KOPT-K1 (cell line): ENCODE measurements around the gene ANKHD1.

Experiments
- H3K27ac ChIP-seq: fragments of 200-600 bp; sonication (generic); 2 replicates; pipeline ENCODE4 v1.5.1; 2016; ENCODE audit warnings: antibody characterized with exemption, mild to moderate bottlenecking, low read depth, low read length; ENCODE audit not compliant: poor library complexity, severe bottlenecking
- H3K36me3 ChIP-seq: fragments of 200-600 bp; sonication (generic); 2 replicates; pipeline ENCODE4 v1.5.1; 2017; ENCODE audit warnings: antibody characterized with exemption, mild to moderate bottlenecking, low read length, moderate library complexity; ENCODE audit not compliant: insufficient read depth
- H3K9me3 ChIP-seq: fragments of 200-600 bp; sonication (generic); 2 replicates; pipeline ENCODE4 v1.5.1; 2017; ENCODE audit warnings: antibody characterized with exemption, low read length, mild to moderate bottlenecking; ENCODE audit not compliant: insufficient read depth, poor library complexity, severe bottlenecking

ANKHD1 gene

DNA sequence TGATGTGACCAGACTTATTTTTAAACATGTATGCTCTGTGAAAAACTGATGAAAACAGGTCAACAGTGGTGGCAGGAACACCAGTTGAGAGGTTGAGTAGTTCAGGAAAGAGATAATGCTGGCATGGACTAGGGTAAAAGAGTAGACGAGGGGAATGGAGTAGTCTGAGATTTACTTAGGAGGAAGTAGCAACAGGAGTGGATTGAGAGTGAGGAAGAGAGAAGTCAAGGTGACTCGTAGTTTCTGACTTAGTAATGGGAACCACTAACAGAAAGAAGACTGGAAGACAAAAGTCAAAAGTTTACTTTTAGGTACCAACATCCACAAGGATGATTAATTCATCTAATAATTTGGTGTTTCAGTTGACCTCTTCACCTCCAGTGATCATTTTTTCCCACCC is 152.0 kb downstream of the ANKHD1 start:
- H3K27ac ChIP-seq: no peak overlapping the region
- H3K36me3 ChIP-seq: peaks cover 59% of the 10 kb centered on the region
- H3K9me3 ChIP-seq: no peaks in the 10 kb centered on the region

GRCh38 chr5:140554454-140554853 is 152.8 kb downstream of the ANKHD1 start:
- H3K27ac ChIP-seq: peak overlapping the region; percentile 25
- no peaks in the 10 kb centered on the region for H3K9me3 ChIP-seq
- peaks cover 51% of the 10 kb centered on the region for H3K36me3 ChIP-seq

DNA sequence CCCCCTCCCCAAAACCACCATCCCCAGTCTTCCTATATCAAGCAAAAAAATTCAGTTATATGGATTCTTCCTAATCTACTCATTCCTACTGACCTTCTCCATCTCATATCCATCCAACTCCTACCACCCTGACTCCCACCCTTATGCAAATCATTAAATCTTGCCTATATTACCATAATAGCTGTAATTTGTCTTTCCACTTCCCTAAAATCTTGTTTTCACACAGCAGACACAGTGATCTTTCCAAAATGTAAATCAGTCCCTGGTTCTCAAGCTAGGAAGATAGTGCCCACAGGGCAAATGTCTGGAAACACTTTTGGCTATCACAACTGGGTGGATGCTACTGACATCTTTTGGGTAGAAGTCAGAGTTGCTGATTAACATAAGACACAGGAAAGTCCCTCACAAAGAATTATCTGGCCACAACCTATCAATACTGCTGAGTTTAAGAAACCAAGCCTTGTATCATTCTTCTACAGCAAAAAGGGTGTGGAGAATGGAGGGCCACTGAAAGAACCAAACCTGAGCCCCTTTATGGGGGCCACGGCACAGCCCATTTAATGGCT is 154.2 kb downstream of the ANKHD1 start:
- peak overlapping the region; percentile 67 for H3K27ac ChIP-seq
- no peaks in the 10 kb centered on the region for H3K9me3 ChIP-seq
- H3K36me3 ChIP-seq: peaks cover 37% of the 10 kb centered on the region

- Histone ChIP-seq H3K9me3 (no peaks in the 10 kb centered on the region), H3K27ac (peak overlapping the region; percentile 67), H3K36me3 (peaks cover 31% of the 10 kb centered on the region)
These were observed 154.8 kb downstream of the ANKHD1 start for GRCh38 chr5:140556438-140556837.

DNA sequence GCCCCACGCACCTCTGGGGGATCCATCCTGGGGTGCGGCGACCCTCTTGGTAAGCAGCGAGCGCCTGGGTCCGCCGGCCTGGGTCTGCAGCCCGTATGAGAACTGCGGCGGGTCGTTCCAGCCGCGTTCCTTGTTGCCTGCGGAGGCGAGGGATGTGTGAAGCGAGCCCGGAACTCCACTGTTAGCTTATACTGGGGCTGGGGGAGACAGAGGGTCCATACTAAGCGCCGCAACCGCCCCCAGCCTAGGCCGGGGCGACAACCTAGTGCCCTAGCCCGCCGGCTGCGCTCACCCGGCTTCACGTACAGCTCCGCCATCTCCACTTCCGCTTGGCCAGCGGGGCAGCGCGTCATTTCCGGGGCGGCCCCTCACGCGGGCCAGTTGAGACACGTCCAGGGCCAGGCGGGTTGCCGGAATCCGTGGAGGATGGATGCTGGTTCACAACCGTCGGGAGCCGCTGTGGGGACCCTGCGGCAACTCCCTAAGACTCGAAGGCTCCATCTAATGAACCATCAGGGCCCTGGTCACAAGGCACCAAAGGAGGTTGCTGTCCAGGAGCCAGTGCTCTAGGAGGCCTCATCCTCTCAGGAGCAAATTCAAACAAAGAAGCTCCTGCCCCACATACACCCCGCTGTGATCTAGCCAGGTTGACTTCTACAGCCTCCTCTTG is 155.6 kb downstream of the ANKHD1 start, which contains the start of gene SRA1:
TSS of gene SRA1 (minus strand) at position 338 of the 670 bp plus-strand sequence. CDS start at position 317, 21 bp downstream.
- Histone ChIP-seq H3K36me3 (peaks cover 23% of the 10 kb centered on the region), H3K9me3 (no peaks in the 10 kb centered on the region), H3K27ac (peak within 1 kb of the TSS; percentile 67)

DNA sequence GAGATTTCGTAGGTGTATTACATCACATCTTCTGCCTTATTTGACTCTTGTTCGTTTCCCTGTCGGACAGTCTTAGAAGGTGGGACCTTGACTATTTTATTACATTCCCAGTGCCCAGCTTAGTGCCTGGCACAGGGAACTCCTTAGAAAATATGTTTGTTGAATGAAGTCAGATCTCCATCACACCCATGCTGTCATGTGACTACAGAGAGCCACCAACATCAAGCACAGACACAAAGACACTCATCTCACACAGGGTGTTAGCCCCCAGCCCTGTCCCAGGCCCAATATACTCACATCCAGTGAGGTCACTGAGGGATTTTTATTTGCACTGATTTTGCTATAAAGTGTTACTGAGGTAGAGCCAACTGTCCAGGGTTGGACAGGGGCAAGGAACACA is 156.3 kb downstream of the ANKHD1 start:
- Histone ChIP-seq H3K36me3 (peaks cover 17% of the 10 kb centered on the region), H3K9me3 (no peaks in the 10 kb centered on the region), H3K27ac (peak overlapping the region; percentile 67)

DNA sequence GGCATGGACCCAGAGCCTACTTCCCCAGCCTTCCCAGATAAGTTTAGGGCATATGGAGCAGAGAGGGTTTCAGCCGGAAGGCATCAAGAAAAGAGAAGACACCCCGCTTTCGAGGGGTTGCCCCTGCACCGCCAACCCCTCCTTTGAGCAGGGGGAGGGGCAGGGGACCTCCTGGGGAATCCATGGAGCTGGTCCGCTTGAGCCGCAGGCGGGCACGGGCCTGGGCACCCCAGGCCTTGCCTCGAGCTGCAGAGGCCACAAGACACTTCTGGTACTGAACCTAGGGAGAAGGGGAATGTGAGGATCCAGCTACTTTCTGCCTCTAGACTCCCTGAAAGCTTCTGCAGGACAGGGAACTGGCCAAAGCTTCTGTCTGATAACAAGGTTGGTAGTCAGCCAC is 156.9 kb downstream of the ANKHD1 start:
- no peaks in the 10 kb centered on the region for H3K9me3 ChIP-seq
- H3K36me3 ChIP-seq: peaks cover 11% of the 10 kb centered on the region; the same call in 1 of the 2 replicates
- H3K27ac ChIP-seq: no peak overlapping the region

DNA sequence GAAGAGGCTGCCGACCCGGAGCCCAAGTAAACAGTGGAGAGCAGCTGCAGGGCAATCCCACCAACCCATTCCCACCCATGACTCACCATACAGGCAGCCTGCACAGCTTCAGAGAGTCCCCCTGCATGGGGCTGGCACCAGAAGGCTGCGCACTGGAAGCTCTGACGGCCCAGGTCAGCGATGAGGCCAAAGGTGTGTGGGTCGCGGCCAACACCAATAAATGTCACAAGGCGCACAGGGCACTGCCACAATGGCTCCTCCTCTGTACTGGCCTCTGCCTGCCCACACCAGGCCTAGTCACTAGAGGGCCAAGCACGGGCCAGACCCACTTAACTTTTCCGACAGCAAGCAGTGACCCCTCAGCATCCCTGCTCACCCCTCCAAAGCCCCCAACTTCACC is 158.6 kb downstream of the ANKHD1 start:
- no peaks in the 10 kb centered on the region for H3K9me3 ChIP-seq
- H3K27ac ChIP-seq: no peak overlapping the region
- H3K36me3 ChIP-seq: no peaks in the 10 kb centered on the region; the same call in 1 of the 2 replicates

DNA sequence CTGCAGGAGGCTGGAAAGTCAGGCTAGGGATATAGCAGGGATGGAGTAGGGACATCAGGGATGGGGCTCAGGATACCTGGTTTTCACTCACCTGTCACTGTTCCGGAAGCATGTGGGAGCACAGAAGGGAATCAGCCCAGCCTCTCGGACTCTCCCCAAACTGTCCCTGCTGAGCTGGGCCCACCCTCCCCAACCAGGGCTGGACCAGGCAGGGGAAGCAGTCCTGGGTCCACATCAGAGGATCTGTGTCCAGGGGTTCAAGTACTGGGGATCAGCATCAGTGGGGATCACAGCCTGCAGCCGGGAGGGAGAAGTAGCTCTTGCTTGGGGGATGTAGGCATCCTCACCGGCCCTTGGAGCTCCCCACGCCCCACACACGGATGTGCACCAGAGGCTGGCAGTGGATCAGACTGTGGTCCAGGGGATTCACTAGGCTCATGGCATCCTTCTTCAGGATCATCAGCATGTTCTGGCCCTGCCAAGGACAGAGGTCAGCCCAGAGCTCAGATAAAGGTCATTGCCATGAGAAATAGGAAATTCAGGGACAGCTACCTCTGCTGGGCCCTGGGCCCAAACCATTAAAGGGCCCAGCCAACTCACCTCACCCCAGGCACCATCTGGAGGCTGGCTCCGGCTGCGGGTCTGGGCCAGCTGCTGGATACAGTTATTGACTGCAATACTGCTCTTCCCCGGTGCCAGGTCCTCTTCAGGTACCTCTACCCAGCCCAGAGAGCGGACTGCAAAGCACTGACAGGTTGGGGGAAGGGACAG is 160.3 kb downstream of the ANKHD1 start:
- no peaks in the 10 kb centered on the region for H3K9me3 ChIP-seq
- H3K36me3 ChIP-seq: peaks cover 13% of the 10 kb centered on the region
- H3K27ac ChIP-seq: no peak overlapping the region

- peak overlapping the region; percentile 66 for H3K27ac ChIP-seq
- peaks cover 29% of the 10 kb centered on the region for H3K36me3 ChIP-seq
- no peaks in the 10 kb centered on the region for H3K9me3 ChIP-seq
These were observed 162.0 kb downstream of the ANKHD1 start for GRCh38 chr5:140563596-140563995.

DNA sequence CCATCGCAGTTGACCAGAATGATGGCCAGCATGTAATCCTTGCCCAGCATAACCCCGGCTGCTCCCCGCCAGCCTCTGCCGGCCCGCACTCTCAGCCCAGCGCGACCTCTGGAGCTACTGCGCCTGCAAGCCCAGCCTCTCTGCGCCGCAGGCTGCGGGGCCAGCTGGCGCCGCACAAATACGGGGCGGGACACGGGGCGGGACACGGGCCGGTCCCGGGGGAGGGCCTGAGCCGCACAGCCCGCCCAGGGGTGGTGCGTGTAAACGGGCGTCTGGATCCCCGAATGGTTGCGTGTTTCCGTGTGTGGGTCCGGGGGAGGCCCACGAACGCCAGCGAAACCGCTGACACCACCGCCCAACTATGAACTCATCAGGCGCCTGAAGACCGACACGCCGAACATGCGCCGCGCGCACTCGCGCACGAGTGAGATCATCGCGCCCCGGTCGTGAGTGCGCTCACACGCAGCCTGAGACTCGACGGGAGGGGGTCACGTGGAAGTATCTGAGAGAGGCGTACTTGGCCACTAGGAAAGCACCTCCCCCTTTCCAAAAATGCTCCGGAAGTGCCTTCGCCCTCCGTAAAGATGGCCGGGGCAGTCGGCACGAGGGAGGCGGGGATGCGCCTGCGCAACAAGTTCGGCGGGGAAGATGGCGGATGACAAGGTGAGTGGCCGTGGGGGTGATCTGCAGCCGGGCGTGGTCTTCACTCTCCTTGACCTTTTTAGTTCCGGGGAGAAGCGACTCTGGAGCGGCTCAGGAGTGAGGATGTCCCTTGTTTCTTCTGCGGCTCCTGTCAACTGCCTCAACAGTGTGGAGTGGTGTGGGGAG is 162.8 kb downstream of the ANKHD1 start, which contains the start of the genes APBB3 and SLC35A4:
TSS of gene APBB3 (minus strand) at position 403 of the 828 bp plus-strand sequence. CDS start at position 50, 353 bp downstream.
TSS of gene SLC35A4 (plus strand) at position 633 of the 828 bp plus-strand sequence. CDS start 2,342 bp downstream, outside the sequence.
- Histone ChIP-seq H3K27ac (peak within 1 kb of the TSS; percentile 66), H3K36me3 (peaks cover 31% of the 10 kb centered on the region), H3K9me3 (no peaks in the 10 kb centered on the region)

- Histone ChIP-seq H3K27ac (peak overlapping the region; percentile 66), H3K36me3 (peaks cover 35% of the 10 kb centered on the region), H3K9me3 (no peaks in the 10 kb centered on the region)
These were observed 163.6 kb downstream of the ANKHD1 start for GRCh38 chr5:140565024-140565779.

DNA sequence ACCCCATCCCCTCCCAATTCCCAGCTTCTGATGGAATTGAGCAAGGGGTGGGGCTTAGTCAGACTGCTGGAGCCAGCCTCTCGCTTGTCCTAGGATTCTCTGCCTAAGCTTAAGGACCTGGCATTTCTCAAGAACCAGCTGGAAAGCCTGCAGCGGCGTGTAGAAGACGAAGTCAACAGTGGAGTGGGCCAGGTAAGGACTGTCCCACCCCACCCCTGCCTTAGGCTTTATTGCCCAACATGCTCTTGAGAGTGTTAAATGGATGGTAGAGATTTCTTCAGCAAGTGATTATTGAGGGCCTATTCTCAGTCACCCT is 164.1 kb downstream of the ANKHD1 start:
- peaks cover 41% of the 10 kb centered on the region for H3K36me3 ChIP-seq
- no peak overlapping the region for H3K27ac ChIP-seq
- no peaks in the 10 kb centered on the region for H3K9me3 ChIP-seq

DNA sequence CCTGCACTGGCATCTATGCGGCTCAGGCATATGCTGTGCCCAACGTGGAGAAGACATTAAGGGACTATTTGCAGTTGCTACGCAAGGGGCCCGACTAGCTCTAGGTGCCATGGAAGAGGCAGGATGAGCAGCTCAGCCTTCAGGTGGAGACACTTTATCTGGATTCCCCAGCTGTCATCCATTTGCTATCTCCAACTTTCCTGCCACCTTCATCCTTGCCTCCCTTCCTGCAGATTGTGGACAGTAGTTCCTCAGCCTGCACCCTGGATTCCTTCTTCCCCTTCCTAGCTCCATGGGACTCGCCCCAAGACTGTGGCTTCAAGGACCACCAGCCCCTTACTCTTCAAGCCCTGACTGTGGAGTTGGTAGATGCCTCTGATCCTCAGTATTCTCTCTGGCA is 165.0 kb downstream of the ANKHD1 start:
- Histone ChIP-seq H3K9me3 (no peaks in the 10 kb centered on the region), H3K27ac (no peak overlapping the region), H3K36me3 (peaks cover 42% of the 10 kb centered on the region)
